Left lobe of liver (tissue), 2 donors: ENCODE data around the gene ITPA. TPM values are rescaled to one million over a fixed set of nuclear protein-coding genes. Genes with fewer than 3 reads are reported as not detected.
A peak's percentile ranks its signal among the peaks of the same experiment; 100 is the strongest.

Source experiments
- ATAC-seq: fragments of 200-7000 bp; cut with Tn5 transposase; one replicate; pipeline ENCODE4 v1.9.1; 2020; ENCODE audit warnings: mild to moderate bottlenecking, moderate library complexity
- DNase-seq: peaks from one replicate; pipeline ENCODE4 v3.0.0-alpha.2; 2020; ENCODE audit warnings: low spot score
- total RNA-seq: library from RNA; stranded (reverse); gene quantifications from one replicate; pipeline ENCODE4 v1.2.1, GENCODE V29; 2021
- donor health status: DM: no; HTN: no; CAD: no; lungs with moderate emphysema.
- donor health status: DM: no; HTN: yes; CAD: no.

The ITPA gene
- total RNA-seq: 25.3 TPM

DNA sequence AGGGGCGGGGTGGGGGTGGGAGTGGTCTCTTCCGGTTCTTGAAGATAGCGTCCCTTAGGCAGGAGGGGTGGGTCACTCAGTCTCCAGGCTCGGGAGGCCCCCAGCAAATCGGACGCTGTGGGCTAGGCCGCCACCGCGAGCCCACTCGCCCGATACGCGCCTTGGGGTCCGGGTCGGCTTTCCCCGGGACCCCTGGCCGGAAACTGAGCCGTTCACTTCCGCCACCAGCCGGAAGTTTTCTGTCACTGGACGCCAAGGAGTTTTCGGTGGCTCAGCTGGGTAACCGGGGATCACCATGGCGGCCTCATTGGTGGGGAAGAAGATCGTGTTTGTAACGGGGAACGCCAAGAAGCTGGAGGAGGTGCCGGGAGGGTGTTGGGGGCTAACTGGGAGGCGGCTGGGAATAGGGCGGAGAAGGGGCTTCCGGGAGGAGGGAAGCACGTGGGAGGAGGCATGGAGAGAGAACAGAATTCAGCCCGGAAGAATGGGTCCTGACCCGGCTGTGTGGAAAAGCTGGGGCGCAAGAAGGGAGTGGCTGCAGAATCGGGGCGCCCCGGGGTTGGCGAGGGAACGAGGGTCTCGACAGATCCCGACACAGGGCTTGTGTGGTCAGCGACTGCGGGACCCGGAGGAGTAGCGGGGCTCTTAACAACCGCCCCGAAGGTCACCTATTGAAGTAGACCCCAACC lies at the start of gene ITPA:
Gene ITPA (plus strand): TSS at position 242 of the 689 bp plus-strand sequence. CDS start 54 bp downstream, at position 296.
- ATAC-seq: peak; percentile 64
- peak; percentile 63 for DNase-seq

DNA sequence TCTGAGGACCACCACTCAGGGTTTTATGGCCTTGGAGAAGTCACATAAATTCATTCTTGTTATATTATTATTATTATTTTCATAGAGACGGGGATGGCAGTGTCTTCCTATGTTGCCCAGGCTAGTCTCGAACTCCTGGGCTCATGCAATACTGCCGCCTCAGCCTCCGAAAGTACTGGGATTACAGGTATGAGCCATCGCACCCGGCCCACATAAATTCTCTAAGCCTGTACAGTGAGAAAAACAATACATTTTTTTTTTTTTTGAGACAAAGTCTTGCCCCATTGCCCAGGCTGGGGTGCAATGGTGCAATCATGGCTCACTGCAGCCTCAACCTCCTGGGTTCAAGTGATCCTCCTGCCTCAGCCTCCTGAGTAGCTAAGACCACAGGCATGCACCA lies 48.9 kb upstream of the ITPA start:
- DNase-seq: no peak
- ATAC-seq: no peak

DNA sequence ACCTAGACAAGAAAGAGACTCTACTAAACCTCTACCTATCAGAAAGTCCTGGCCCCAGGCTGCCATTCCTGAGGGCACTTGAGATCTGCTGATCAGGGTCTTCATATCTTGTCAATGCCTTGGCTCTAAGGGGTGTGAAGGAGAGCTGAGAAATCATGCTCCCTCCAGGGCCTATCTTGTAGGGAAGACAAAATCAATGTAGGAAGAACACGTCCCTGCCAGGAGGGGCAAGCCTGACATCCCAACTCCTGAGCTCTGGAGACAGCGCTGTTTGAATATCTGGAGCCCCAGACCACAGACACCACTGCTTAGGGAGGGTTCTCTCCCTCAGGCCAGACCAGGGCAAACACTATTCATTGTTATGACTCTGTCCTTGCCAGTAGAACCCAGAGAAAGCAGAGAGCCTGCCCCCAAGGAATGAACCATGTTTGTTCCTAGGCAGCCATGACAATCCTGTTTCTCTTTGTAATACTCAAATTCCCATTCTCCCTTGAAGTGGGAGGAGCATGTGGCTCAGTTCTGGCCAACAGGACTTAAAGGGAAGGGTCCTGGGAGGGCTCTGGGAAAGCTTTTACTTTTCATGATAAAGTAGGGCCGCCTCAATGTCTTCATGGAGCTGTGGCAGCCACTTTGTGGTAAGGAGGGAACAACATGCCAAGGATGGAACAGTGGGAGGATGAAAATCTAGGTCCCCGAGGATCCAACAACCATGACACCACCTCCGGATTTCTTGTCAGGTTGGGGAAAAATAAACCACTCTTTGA lies 47.8 kb upstream of the ITPA start:
- ATAC-seq (no peak), DNase-seq (no peak)

DNA sequence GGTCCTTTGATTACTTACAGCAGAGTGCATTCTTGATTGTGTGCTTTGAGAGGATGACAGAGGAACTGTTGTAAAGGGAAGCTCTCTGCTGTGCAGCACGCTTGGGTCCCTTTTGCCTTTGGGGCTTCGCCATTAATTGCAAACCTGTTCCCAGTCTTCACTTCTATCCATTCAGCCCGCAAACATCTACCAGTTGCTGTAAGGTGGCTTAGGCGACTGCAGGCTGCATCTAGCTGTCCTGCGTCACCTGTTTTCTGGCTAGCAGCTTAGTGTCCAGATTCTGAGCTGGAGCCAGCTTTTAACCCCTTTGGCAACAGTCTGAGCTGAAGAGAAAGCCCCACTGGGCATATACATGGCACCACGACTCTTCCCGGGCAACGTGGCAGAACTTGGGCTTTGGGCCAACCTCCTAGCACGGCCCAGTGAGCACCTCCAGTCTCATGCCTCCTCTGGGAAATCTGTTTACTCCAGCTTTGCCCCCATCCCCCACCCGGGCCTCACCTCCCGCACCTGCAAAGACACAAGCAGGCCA lies 47.2 kb upstream of the ITPA start:
- no peak for ATAC-seq
- DNase-seq: no peak

DNA sequence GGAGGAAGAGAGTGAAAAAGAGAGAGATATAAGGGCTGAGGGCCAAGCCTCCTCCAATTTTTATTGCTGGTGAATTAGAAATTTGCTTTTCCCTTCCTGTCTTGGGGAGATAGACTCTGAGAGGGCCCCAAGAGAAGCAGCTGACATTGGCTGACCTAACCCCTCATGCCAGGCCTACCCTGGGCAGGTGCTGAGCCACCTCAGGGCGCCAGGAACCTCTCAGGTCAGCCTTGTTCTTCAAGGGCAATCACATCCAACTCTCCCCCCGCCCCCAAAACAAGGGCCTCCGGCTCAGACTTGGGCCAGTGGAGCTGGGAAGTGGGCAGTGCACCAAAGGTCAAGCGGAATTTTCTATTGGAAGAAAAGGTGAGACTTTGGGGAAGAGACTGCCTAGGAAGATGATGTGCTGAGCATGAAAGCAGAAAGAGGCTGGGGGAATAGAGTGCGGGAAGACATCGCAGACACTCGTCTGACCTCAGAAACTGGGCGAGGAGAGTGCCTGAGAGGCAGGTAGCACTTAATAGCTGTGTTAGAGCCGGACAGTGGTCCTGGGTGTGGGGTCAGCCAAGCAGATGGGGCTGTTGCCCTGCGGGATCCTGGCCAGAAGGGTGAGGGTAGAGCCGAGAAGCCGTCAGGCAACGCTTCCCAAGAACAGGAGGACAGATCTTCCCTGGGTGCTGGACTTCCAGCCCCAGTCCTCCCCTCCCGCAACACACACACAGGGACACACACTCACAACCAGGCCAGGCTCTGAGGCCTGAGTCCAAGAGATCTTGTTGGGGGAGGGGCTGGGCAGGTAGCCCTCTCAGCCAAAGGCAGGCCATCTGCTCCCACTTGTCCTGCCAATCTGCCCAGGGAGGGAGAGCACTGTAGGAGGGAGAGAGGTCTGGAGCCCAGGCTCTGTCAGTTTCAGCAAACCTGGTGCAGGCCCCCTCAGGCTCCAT lies 45.9 kb upstream of the ITPA start:
- ATAC-seq: no peak
- DNase-seq: no peak

DNA sequence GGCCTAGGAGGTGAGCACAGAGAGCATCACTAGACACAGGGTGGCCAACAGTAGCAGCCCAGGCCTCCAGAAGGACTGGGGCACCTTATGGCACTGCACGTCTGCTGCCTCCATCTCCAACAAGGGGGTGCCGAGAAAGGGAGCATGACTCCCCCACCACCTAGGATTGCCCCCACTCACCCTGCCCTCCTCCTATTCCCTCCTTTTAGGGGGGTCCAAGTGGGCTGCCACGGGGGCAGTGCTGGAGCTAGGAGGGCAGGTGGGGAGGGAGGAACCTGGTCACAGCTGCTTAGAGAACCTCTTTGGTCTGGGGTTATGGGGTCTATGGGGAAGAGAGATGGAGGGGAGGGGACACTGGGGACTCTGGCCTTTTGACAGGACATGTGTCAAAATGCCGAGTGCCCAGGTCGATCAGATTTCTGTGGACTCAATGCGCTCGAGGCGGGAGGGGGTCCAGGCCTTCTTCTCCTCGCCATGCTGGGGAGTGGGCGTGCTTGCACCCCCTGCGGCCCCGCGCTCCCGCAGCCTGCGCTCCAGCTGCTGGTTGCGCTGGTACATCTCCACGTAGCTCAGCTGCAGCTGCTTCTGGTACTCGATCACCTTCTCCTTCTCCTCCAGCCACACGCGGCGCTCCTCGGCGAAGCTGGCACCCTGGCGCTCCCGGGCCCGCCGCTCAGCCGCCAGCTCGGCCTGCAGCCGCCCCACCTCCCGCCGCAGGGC lies 45.1 kb upstream of the ITPA start:
- no peak for ATAC-seq
- DNase-seq: no peak

DNA sequence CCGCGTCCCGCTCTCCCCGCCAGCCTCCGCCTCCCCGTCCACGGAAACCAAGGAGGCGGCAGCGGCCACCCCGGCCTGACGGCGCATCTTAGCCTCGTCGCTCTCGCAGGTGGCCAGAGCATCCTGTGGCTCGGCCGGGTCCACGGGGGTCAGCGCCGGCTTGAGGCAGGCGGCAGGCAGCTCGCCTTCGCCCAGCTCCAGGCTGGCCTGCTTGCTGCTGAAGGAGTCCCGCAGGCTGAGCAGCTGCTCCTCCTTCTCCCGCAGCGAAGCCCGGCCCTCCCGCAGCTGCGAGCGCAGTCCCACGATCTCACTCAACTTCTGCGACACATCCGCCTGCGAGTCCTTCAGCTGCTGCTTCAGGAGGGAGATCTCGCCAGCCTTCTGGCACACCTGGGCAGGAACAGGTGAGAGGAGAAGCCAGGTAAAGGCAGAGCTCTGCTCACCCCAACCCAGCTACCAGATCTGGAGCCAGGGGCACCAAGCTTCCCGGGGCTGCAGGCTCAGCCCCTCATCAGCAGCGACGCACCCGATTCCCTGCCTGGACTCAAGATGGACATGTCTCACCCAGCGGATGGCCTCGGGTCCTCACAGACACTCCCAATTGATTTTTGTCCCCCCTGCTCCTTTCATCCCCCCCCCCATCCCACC lies 44.4 kb upstream of the ITPA start:
- DNase-seq (peak; percentile 41), ATAC-seq (no peak)

DNA sequence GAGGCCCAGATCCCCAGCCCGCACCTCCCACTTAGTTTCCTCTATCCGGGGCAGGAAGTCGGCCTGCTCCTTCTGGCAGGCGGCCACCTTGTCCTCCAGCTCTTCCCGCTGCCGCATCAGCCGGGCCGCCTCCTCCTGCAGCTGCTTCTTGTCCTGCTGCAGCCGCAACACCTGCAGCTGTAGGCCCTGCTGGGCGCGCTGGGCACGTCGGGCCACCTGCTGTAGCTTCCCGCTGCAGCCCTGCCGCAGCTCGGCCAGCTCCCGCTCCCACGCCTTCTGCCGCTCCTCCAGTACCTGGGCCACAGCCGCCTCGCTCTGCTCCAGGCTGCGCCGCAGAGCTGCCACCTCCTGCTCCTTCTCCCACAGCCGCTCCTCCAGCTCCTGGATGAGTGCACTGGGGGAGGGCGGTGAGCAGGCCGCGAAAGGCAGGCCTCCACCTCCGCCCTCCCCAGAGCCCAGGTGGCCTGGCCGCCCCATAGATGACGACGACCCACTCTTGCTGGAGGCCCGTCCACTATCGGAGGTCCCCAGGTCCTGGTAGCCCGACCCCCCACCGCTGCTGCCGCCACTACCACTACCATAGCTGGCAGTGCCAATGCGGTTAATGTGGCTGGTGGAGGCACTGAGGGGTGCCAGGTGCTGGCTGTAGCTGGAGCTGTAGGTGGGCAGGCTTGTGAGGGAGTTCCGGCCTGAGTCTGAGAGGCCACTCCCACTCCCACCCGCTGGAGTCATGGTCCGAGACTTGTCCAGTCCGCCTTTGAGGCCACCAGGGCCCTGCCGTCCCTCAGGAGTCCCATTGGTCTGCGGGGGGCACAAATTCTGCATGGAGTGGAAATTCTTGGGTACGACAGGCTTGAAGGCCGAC lies 43.6 kb upstream of the ITPA start:
- ATAC-seq (peak; percentile 31), DNase-seq (peak; percentile 48)

DNA sequence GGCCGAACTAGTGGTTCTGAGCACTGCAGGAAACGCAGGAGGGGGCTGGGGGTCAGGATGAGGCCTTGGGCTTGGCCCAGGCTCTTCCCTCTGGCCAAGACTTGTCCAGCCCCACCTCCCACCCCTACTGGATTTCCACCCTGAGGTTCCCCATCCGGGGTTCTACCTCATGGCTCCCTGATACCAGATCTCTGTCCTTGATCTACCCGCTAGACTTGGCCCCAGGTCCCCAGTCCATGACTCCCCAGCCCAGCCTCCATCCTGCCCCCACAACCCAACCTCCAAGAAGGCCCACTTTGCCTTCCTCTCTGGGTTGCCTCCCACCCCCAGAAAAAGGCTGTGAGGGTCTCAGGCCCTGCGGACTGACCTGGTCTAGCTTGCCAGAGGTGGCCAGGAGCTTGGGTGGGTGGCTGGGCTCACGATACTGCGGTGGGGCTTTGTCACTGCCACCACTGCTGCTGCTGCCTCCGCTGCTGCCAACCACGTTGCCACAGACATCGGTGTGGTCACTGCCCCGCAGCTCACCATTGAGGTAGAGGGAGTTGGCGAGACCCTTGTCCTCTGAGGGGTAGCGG lies 42.9 kb upstream of the ITPA start:
- DNase-seq (peak; percentile 43), ATAC-seq (no peak)

DNA sequence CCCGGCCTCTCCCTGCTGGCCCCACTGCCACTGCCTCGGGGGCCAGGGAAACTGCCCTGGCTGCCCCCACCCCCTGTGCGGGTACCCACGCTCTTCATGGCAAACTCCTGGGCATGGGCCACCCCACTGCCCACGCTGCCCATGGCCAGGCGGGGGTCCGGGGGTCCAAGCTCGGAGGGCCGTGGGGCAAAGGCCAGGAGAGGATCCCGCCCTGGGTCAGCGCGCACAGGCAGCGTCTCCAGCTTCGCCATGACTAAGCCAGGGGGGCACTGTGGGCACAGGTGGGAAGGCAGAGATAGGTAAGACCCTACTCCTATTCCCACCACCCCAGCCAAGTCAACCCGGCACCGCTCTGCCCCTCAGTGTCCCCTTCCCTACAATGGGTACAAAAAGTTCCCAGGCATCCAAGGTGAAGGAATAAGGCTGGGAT lies 42.4 kb upstream of the ITPA start:
- ATAC-seq: no peak
- DNase-seq: peak; percentile 39

DNA sequence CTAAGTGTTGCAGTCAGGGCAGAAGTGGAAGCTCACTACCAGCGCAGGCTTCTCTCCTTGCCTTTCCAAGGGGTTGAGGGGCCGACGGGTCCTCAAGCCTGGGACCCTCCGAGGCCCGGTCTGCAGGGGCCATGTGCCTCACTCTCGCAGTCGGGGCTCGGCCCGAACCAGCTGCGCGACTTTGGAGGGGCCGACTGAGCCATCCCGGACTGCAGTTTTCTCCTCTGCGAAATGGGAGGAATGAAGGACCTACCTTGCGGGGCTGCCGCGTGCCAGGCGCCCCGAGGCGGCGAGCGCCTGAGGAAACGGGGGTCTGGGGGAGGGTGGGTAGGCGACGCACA lies 41.6 kb upstream of the ITPA start:
- ATAC-seq (no peak), DNase-seq (peak; percentile 36)

DNA sequence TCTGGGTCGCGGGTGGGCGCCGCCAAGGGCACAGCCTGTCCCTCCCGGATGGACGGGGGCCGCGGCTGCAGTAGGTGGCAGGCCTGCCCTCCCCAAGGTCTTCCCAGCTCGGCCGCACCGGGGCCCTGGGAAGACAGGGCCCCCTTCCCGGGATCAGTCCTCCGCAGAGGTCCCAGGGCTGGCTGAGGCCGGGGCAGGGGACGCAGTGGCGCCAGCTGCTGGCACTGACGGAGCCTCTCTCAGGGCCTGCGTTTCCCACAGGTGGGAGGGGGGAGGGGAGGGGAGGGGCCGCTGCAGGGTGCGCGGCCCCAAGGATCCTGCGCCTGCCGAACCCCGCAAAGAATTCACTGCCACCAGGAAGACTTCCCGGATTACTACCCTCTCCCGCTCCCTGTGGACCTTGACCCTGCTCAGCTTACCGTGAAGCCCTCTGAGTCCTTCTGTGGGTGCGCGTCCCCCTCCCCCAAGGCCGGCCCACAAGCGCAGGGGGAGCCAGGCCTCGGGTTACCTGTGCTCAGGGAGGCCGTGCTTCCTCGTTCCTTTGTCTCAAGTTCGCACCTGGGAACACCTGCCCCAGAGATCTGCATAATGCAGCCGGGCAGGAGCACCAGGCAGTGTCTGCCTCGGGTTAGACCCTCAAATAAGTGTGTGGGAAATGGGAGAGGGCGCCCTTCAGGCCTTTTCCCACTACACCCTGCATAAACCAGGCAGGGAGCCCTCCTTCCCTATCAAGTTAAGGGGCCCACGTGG lies 41.0 kb upstream of the ITPA start:
- DNase-seq (peak; percentile 40), ATAC-seq (peak; percentile 20)

DNA sequence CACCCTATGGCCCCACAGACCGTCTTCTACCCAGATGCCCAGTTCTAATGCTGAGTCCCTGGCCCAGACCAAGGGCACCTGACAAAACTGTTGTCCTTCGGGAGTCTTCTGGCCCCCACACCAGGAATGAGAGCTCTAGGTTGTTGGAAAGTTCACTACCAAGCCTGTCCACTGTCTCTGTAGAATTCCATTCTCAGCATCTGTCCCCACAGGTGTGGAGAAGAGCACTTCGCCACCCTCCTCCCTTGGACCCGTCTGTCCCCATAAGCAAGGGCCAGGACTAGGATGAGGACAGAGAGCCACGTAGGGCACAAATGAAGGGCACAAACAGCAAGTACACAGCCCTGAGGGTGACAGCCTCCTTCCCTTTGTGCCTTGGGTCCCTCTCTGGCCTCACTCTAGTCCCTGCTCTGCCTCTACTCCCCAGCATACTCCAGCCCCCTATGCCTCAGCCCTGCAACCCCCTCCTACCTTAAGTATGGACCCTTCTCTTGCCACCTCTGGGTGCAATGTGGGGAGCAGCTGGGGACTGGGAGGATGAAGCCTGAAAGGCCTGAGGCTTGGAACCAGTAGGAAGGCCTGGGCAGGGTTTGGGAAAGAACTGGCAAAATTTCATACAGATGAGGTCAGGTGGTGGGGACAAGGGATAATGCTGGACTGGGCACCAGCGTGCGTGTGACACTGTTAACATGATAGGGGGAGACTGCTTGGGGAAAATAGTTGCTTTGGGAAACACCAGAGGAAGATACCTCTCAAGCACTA lies 40.3 kb upstream of the ITPA start:
- DNase-seq (peak; percentile 33), ATAC-seq (no peak)

DNA sequence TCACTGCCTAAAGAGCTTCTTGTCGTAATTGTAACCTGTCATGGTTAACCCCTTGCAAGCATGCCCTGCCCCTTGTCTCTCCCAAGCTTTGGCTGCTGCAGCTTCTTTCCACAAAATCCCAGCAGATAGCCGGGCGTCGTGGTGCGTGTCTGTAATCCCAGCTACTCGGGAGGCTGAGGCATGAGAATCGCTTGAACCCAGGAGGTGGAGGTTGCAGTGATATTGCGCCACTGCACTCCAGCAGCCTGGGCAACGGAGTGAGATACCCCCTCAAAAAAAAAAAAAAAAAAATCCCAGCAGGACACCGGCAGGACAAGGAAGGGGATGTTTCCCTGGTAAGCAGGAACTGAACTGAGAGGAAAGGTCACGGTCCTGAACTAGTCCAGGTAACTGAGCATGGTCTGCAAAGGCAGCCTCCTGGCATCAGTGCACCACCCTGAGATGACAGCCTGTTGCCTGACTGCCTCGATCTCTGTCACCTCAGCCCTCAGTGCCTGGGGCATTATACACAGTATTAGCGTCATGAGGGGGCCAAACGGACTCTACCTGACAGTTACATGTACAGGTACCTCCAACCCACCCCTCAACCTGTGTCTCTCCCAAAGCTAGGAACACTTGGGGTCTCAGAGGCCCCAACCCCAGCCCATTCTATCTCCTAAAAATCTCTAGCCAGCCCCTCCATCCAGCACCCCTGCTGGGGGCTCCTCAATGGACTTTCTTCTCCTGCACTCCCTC lies 37.7 kb upstream of the ITPA start:
- ATAC-seq (no peak), DNase-seq (no peak)

DNA sequence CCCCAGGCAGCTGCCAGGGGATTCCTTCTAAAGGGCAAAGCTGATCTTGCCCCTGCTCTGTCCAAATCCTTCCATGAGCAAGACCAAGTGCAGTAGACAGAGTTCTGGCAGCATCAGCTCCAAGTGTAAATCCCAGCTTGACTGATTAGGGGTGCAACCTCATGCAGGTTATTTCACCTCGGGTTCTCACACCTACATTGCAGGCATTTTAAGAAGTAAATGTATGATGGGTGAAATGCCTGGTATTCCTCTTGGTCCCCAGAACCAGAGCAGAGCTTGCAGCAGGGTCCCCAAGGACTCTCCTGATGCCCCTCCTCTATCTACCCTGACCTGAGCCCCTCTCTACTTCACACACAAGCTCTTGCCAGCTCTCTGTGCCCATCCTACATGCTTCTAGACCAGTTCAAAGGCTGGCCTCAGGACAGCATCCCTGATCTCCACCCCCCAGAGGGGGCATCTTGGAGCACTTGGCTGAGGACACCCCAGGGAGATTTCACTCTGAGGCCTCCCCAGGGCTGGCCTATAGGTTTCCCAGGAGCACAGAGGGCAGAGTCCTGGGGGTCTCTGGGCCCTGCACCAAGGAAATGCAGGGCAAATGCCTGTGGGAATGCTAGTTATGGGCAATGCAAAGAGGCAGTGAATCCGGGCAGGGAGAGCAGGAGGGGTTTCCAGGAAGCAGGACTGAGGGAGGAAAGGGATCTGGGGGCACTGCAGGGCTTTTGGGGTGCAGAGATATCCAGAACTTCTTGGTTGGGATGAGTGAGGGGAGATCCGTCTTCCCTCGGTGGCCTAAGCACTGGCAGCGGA lies 37.0 kb upstream of the ITPA start:
- ATAC-seq: no peak
- no peak for DNase-seq
